Measurements from ENCODE around the gene VCL.

GRCh38 chr10:74110120-74110519, 112.2 kb downstream of the VCL start:
- no peak for TF ChIP-seq CTCF (IDR thresholded peaks at IDR 0.05)
- TF ChIP-seq POLR2A (IDR thresholded peaks at IDR 0.05) = no peak
